ENCODE measurements around the gene ARHGAP15. TPM values are rescaled to one million over a fixed set of nuclear protein-coding genes. Genes with fewer than 3 reads are reported as not detected.

ARHGAP15 gene
- total RNA-seq, 4 donors from 2014 or later = 0.80 to 53.1 (median 12.7) TPM

- Histone ChIP-seq H3K9me3 (no peaks in the 10 kb centered on the region), H3K27me3 (no peaks in the 10 kb centered on the region), H3K27ac (no peak overlapping the region), H3K4me3 (no peak overlapping the region), H3K4me1 (no peaks in the 10 kb centered on the region), H3K36me3 (no peaks in the 10 kb centered on the region)
- WGBS, 2 donors (ENCODE audit: low coverage in 1 of 2) = 89 to 100% methylated on average over 1 to 2 of the region's 2 CpGs
- in situ Hi-C loops (cut with MboI; ENCODE audit: low pct_ligation_motif_present in 1 of 4, low pct_unique_long_range_greater_than_20kb in 1 of 4, low sequenced_read_pairs in 3 of 4) = no loop called here
- TF ChIP-seq POLR2A (IDR thresholded peaks at IDR 0.05) = no peak
- no peak for DNase-seq
- intact Hi-C loops (cut with DNase I; ENCODE audit: low total_unique reads) = no loop called here
These were observed 288.2 kb downstream of the ARHGAP15 start for GRCh38 chr2:143417428-143417827.

GRCh38 chr2:143420313-143420712 lies 291.1 kb downstream of the ARHGAP15 start:
- intact Hi-C loops (cut with DNase I; ENCODE audit: low total_unique reads) = no loop called here
- no peak for DNase-seq
- no peaks in the 10 kb centered on the region for H3K36me3 ChIP-seq
- no peak overlapping the region for H3K4me3 ChIP-seq
- H3K27me3 ChIP-seq = no peaks in the 10 kb centered on the region
- in situ Hi-C loops (cut with MboI; ENCODE audit: low pct_ligation_motif_present in 1 of 4, low pct_unique_long_range_greater_than_20kb in 1 of 4, low sequenced_read_pairs in 3 of 4) = no loop called here
- 63 to 64% methylated on average over 3 of the region's 3 CpGs for WGBS, 2 donors (ENCODE audit: low coverage in 1 of 2)
- no peak overlapping the region for H3K27ac ChIP-seq
- no peaks in the 10 kb centered on the region for H3K4me1 ChIP-seq
- TF ChIP-seq POLR2AphosphoS5 (IDR thresholded peaks at IDR 0.05) (no peak), EP300 (IDR thresholded peaks at IDR 0.05; ENCODE audit: low read depth) (no peak), POLR2A (IDR thresholded peaks at IDR 0.05) (no peak)
- TF ChIP-seq, protein P1, sequence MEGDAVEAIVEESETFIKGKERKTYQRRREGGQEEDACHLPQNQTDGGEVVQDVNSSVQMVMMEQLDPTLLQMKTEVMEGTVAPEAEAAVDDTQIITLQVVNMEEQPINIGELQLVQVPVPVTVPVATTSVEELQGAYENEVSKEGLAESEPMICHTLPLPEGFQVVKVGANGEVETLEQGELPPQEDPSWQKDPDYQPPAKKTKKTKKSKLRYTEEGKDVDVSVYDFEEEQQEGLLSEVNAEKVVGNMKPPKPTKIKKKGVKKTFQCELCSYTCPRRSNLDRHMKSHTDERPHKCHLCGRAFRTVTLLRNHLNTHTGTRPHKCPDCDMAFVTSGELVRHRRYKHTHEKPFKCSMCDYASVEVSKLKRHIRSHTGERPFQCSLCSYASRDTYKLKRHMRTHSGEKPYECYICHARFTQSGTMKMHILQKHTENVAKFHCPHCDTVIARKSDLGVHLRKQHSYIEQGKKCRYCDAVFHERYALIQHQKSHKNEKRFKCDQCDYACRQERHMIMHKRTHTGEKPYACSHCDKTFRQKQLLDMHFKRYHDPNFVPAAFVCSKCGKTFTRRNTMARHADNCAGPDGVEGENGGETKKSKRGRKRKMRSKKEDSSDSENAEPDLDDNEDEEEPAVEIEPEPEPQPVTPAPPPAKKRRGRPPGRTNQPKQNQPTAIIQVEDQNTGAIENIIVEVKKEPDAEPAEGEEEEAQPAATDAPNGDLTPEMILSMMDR (IDR thresholded peaks at IDR 0.05) = no peak
- no peaks in the 10 kb centered on the region for H3K9me3 ChIP-seq

DNA sequence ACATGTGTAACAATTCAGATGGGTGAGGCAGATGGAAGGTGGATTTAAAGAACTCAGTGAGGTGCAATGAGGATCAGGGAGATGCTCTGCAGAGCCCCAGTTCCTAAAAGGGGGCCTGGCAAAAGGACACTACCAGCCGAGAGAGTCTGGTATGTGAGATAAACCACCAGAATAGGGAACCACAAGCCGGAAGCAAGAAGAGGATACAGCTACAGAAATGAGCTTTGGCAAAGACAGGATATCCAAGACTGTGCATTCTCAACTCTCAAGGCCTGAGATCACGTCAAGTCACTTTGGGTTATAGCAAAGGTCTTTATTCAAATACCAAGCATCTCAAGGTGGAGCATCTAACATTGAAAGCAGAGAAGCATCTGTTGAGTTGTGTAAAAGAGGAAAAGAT lies 293.5 kb downstream of the ARHGAP15 start:
- Histone ChIP-seq H3K9me3 (no peaks in the 10 kb centered on the region), H3K36me3 (no peaks in the 10 kb centered on the region), H3K4me1 (no peaks in the 10 kb centered on the region), H3K27me3 (no peaks in the 10 kb centered on the region), H3K27ac (no peak overlapping the region), H3K4me3 (no peak overlapping the region)
- 73 to 86% methylated on average over 2 to 3 of the region's 3 CpGs for WGBS, 2 donors (ENCODE audit: low coverage in 1 of 2)
- in situ Hi-C loops (cut with MboI; ENCODE audit: low pct_ligation_motif_present in 1 of 4, low pct_unique_long_range_greater_than_20kb in 1 of 4, low sequenced_read_pairs in 3 of 4) (no loop called here), intact Hi-C loops (cut with DNase I; ENCODE audit: low total_unique reads) (no loop called here)
- DNase-seq = no peak
- TF ChIP-seq POLR2AphosphoS5 (IDR thresholded peaks at IDR 0.05) (no peak), POLR2A (IDR thresholded peaks at IDR 0.05) (no peak), EP300 (IDR thresholded peaks at IDR 0.05; ENCODE audit: low read depth) (no peak)
- TF ChIP-seq, protein P1 (IDR thresholded peaks at IDR 0.05) = no peak

DNA sequence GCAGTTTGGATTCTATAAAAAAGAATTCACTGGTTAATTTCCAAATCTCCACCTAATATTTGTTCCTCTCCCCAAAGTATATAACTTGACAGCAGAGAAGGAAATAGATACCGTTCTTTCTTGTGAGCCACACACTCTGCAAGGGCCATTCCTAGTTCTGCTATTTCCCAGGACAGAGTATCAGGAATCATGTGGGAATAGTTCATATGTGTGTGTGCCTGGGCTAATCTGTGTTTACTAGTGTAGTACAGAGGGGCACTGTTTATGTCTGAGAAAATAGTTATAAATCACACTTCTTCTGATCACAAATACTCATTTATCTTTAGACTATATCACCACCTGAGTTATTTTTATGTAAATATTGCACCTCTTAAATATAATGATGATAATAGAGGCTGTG lies 296.7 kb downstream of the ARHGAP15 start:
- no peak for DNase-seq
- Histone ChIP-seq H3K27ac (no peak overlapping the region), H3K9me3 (no peaks in the 10 kb centered on the region), H3K4me3 (no peak overlapping the region), H3K4me1 (no peaks in the 10 kb centered on the region), H3K27me3 (no peaks in the 10 kb centered on the region), H3K36me3 (no peaks in the 10 kb centered on the region)
- TF ChIP-seq EP300 (IDR thresholded peaks at IDR 0.05; ENCODE audit: low read depth) (no peak), POLR2A (IDR thresholded peaks at IDR 0.05) (no peak), POLR2AphosphoS5 (IDR thresholded peaks at IDR 0.05) (no peak)
- TF ChIP-seq, protein P1 (IDR thresholded peaks at IDR 0.05) = no peak
- WGBS, 2 donors (ENCODE audit: low coverage in 1 of 2) = 88 to 98% methylated on average over 1 of the region's 1 CpG
- in situ Hi-C loops (cut with MboI; ENCODE audit: low pct_ligation_motif_present in 1 of 4, low pct_unique_long_range_greater_than_20kb in 1 of 4, low sequenced_read_pairs in 3 of 4) (no loop called here), intact Hi-C loops (cut with DNase I; ENCODE audit: low total_unique reads) (no loop called here)

DNA sequence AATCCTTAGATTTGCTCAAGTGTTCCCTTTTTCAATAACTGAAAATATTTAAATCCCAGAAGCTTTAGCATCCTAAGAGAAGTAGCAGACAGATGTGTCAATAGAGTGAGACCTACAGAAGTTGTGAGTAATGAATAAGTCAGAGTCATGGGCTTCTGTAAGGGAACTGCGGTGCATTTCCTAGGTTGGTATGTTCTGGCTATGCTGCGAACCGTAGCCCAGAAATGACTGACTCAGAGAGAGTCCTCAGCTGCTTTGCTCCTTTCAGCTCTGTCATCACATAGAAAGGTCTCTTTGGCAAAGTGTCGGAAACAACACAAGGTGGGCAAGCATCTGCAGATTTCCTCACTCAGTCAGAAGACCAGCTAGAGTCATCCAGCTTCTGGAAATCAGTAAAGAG lies 297.1 kb downstream of the ARHGAP15 start:
- no peak for DNase-seq
- in situ Hi-C loops (cut with MboI; ENCODE audit: low pct_ligation_motif_present in 1 of 4, low pct_unique_long_range_greater_than_20kb in 1 of 4, low sequenced_read_pairs in 3 of 4) = no loop called here
- no peaks in the 10 kb centered on the region for H3K27me3 ChIP-seq
- no peaks in the 10 kb centered on the region for H3K9me3 ChIP-seq
- 95% methylated on average over 4 of the region's 4 CpGs; no CpG with 5 or more reads in 1 of the 2 donors for WGBS, 2 donors (ENCODE audit: low coverage in 1 of 2)
- no peaks in the 10 kb centered on the region for H3K36me3 ChIP-seq
- no peak overlapping the region for H3K27ac ChIP-seq
- TF ChIP-seq POLR2A (IDR thresholded peaks at IDR 0.05) (no peak), EP300 (IDR thresholded peaks at IDR 0.05; ENCODE audit: low read depth) (no peak), POLR2AphosphoS5 (IDR thresholded peaks at IDR 0.05) (no peak)
- TF ChIP-seq, protein P1 (IDR thresholded peaks at IDR 0.05) = no peak
- intact Hi-C loops (cut with DNase I; ENCODE audit: low total_unique reads) = no loop called here
- no peaks in the 10 kb centered on the region for H3K4me1 ChIP-seq
- H3K4me3 ChIP-seq = no peak overlapping the region

All from transverse colon (tissue), 4 donors.